ENCODE data around the gene KRT6B. TPM values are rescaled to one million over a fixed set of nuclear protein-coding genes. Genes with fewer than 3 reads are reported as not detected.
A peak's percentile ranks its signal among the peaks of the same experiment; 100 is the strongest.

The KRT6B gene
- total and polyA plus RNA-seq, 2 of the 8 experiments (the other 6 are each of a cell fraction or from before 2014, with no cell fraction given): not detected

- no peaks in the 10 kb centered on the region; a peak in 2 of 7 replicates for H3K27me3 ChIP-seq (replicated peaks in 1 of 4; ENCODE audit: control insufficient read depth in 3 of 4, extremely low read depth in 1 of 4, insufficient read depth in 3 of 4, low read length in 3 of 4)
- H2AFZ ChIP-seq (ENCODE audit: low read length): no peak overlapping the region
- H4K8ac ChIP-seq (ENCODE audit: extremely low read depth, insufficient read depth, low read length): peak overlapping the region; percentile 62; the same call in 1 of the 2 replicates
- H3K9ac ChIP-seq (replicated peaks in 1 of 4; ENCODE audit: extremely low read depth in 1 of 4, low read depth in 3 of 4, low read length in 3 of 4): no peak overlapping the region
- H3K56ac ChIP-seq (replicated peaks; ENCODE audit: insufficient read length, low read depth, low read length): no peak overlapping the region
- CTCF ChIA-PET (ENCODE audit: partially characterized antibody): no interaction called here
- POLR2A ChIA-PET (ENCODE audit: partially characterized antibody): interaction anchor here (0.6 kb wide), 1 partner anchor 125 kb away, joined by 3 read pairs; no protein-coding TSS in a partner anchor
- H3K4me2 ChIP-seq (ENCODE audit: insufficient read depth in 1 of 2, low read depth in 2 of 2, low read length in 2 of 2): no peak overlapping the region
- no peak overlapping the region for H3K4me3 ChIP-seq (ENCODE audit: extremely low read depth in 1 of 4, insufficient read depth in 2 of 4, low read depth in 3 of 4, low read length in 4 of 4)
- no peak overlapping the region for H2BK12ac ChIP-seq (ENCODE audit: low read depth, low read length)
- H2BK20ac ChIP-seq (ENCODE audit: low read length): no peak overlapping the region
- H3K27ac ChIP-seq (ENCODE audit: low read depth, low read length): no peak overlapping the region
- H3K79me1 ChIP-seq (ENCODE audit: low read depth, low read length): no peaks in the 10 kb centered on the region
- no peaks in the 10 kb centered on the region for H3K79me2 ChIP-seq (ENCODE audit: control insufficient read depth in 1 of 2, insufficient read depth in 2 of 2, low read length in 2 of 2)
- H3K23me2 ChIP-seq (ENCODE audit: low read depth, low read length): no peaks in the 10 kb centered on the region
- H4K20me1 ChIP-seq (replicated peaks in 1 of 2; ENCODE audit: control insufficient read depth in 1 of 2, insufficient read depth in 2 of 2, low read length in 2 of 2): no peaks in the 10 kb centered on the region
- no peak overlapping the region for H4K5ac ChIP-seq (ENCODE audit: insufficient read length, low read depth, low read length)
- no peak overlapping the region for H4K91ac ChIP-seq (replicated peaks; ENCODE audit: insufficient read length, low read length)
- no peak overlapping the region for H2BK120ac ChIP-seq (replicated peaks; ENCODE audit: low read depth, low read length)
- H3K4ac ChIP-seq (replicated peaks; ENCODE audit: insufficient read length, low read depth, low read length): no peak overlapping the region
- WGBS, 2 experiments (ENCODE audit: extremely low coverage in 1 of 2, insufficient coverage in 1 of 2, insufficient read length in 1 of 2, insufficient replicate concordance in 2 of 2, low coverage in 1 of 2, low lambda C conversion rate in 2 of 2, missing lambda C conversion rate in 1 of 2): 84% methylated on average over 8 of the region's 9 CpGs; no CpG with 5 or more reads in 1 of the 2 experiments
- no peak overlapping the region for H3K14ac ChIP-seq (ENCODE audit: insufficient read length)
- no peak overlapping the region for H3K23ac ChIP-seq (ENCODE audit: insufficient read length)
- no peak for FAIRE-seq
- H3K9me3 ChIP-seq (ENCODE audit: insufficient read depth in 2 of 2, low read depth in 1 of 2, low read length in 1 of 2): no peaks in the 10 kb centered on the region
- no peak overlapping the region for H2BK15ac ChIP-seq (ENCODE audit: low read length)
- no peaks in the 10 kb centered on the region for H3K36me3 ChIP-seq (ENCODE audit: control insufficient read depth in 2 of 4, insufficient read depth in 4 of 4, low read length in 3 of 4)
- H3K4me1 ChIP-seq (replicated peaks in 1 of 4; ENCODE audit: control insufficient read depth in 3 of 4, insufficient read depth in 4 of 4, low read length in 3 of 4): peaks cover 0 to 3% (median 1%) of the 10 kb centered on the region in 4 experiments; a peak in 1 of 7 replicates
- DNase-seq (ENCODE audit: low read depth in 1 of 2, low spot score in 2 of 2): no peak
- no peak overlapping the region for H3K18ac ChIP-seq (ENCODE audit: extremely low read depth, low read length)
- H2AK5ac ChIP-seq (ENCODE audit: low read depth, low read length): no peak overlapping the region
- H2BK5ac ChIP-seq (ENCODE audit: low read depth, low read length): no peak overlapping the region
- TF ChIP-seq CHD1 (IDR thresholded peaks at IDR 0.05; ENCODE audit: low read depth, low read length) (no peak), GTF2F1 (IDR thresholded peaks at IDR 0.05; ENCODE audit: borderline replicate concordance, low read depth, low read length) (no peak), POLR2AphosphoS5 (IDR thresholded peaks at IDR 0.05; ENCODE audit: low read depth, low read length) (no peak), SP4 (IDR thresholded peaks at IDR 0.05; ENCODE audit: low read length) (no peak), HDAC6 (IDR thresholded peaks at IDR 0.05; ENCODE audit: low read depth, low read length) (no peak), RAD21 (IDR thresholded peaks at IDR 0.05 in 1 of 2, conservative IDR thresholded peaks at IDR 0.05 in 1 of 2; ENCODE audit: low read depth in 2 of 2, low read length in 2 of 2) (no peak), CREB1 (IDR thresholded peaks at IDR 0.05) (no peak), JUN (IDR thresholded peaks at IDR 0.05; ENCODE audit: low read depth, low read length) (no peak), ATF3 (IDR thresholded peaks at IDR 0.05; ENCODE audit: insufficient read depth, low read depth, low read length) (no peak)
- TF ChIP-seq, protein P1, sequence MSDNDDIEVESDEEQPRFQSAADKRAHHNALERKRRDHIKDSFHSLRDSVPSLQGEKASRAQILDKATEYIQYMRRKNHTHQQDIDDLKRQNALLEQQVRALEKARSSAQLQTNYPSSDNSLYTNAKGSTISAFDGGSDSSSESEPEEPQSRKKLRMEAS (IDR thresholded peaks at IDR 0.05): no peak
- TF ChIP-seq, protein P2, sequence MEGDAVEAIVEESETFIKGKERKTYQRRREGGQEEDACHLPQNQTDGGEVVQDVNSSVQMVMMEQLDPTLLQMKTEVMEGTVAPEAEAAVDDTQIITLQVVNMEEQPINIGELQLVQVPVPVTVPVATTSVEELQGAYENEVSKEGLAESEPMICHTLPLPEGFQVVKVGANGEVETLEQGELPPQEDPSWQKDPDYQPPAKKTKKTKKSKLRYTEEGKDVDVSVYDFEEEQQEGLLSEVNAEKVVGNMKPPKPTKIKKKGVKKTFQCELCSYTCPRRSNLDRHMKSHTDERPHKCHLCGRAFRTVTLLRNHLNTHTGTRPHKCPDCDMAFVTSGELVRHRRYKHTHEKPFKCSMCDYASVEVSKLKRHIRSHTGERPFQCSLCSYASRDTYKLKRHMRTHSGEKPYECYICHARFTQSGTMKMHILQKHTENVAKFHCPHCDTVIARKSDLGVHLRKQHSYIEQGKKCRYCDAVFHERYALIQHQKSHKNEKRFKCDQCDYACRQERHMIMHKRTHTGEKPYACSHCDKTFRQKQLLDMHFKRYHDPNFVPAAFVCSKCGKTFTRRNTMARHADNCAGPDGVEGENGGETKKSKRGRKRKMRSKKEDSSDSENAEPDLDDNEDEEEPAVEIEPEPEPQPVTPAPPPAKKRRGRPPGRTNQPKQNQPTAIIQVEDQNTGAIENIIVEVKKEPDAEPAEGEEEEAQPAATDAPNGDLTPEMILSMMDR (IDR thresholded peaks at IDR 0.05; ENCODE audit: control extremely low read depth in 1 of 3, insufficient read depth in 1 of 3, low read depth in 1 of 3, low read length in 3 of 3): no peak
Measured at GRCh38 chr12:52437508-52437907, 14.4 kb downstream of the KRT6B start.
